HepG2 (cell line): ENCODE results near the gene SSX2IP. TPM values are rescaled to one million over a fixed set of nuclear protein-coding genes. Genes with fewer than 3 reads are reported as not detected.

Experiments used
- ATAC-seq: fragments of 200-7000 bp; cut with Tn5 transposase; 3 replicates; pipeline ENCODE4 v1.9.1; 2020; ENCODE audit warnings: mild to moderate bottlenecking, moderate library complexity
- BruUV-seq: library from RNA; stranded (reverse); fragments of 400-500 nt; replicated peaks from 2 replicates; lab custom pipeline; 2021; lab: Mats Ljungman, UMichigan
- CTCF ChIA-PET: fragments of 300-600 bp; formaldehyde crosslinking; extraction: SDS; loops from one replicate; lab custom pipeline; 2021; ENCODE audit warnings: low total read pairs, inconsistent platforms, low intra/inter-chr PET ratio; lab: Yijun Ruan, JAX
- POLR2A ChIA-PET: fragments of 350-600 bp; sonication (Branson Sonifier 250); formaldehyde crosslinking; loops from one replicate; lab custom pipeline; 2020; ENCODE audit warnings: antibody characterized with exemption, inconsistent platforms; lab: Yijun Ruan, JAX
- DNase-seq: peaks from one replicate; pipeline ENCODE4 v3.0.0-alpha.2; 2015; ENCODE audit warnings: low spot score
- FAIRE-seq: peaks from 3 replicates; lab custom pipeline; 2011; peaks lifted over from hg19 to GRCh38; lab: Jason Lieb, UNC
- H2AFZ ChIP-seq: one replicate; pipeline ENCODE4 v1.6.1; 2011; ENCODE audit warnings: low read length, inconsistent platforms
- H3K27ac ChIP-seq: fragments of 300-600 bp; 3 replicates; pipeline ENCODE4 v1.8.0; 2011; ENCODE audit warnings: mixed run types, mild to moderate bottlenecking, mixed read lengths, low read length, inconsistent platforms; ENCODE audit not compliant: insufficient read depth; ENCODE audit errors: extremely low read length
- H3K27me3 ChIP-seq, 2 experiments: fragments of 200-600 bp in 1 of 2; 2 replicates in 1 of 2; 3 replicates in 1 of 2; pipeline versions ENCODE4 v1.6.0 to v1.8.0; 2011; ENCODE audit warnings: low read length in 2 of 2, mild to moderate bottlenecking in 2 of 2, moderate library complexity in 2 of 2, inconsistent platforms in 1 of 2; ENCODE audit not compliant: insufficient read depth in 2 of 2, control insufficient read depth in 1 of 2
- H3K36me3 ChIP-seq, 2 experiments: fragments of 200-600 bp in 1 of 2; replicated peaks in 1 of 2; 2 replicates in 1 of 2; 3 replicates in 1 of 2; pipeline versions ENCODE4 v1.5.1 to v1.8.0; 2011; ENCODE audit warnings: low read length in 2 of 2, inconsistent platforms in 1 of 2; ENCODE audit not compliant: insufficient read depth in 2 of 2, control insufficient read depth in 1 of 2
- H3K4me1 ChIP-seq: 2 replicates; pipeline ENCODE4 v1.5.1; 2012; ENCODE audit warnings: low read length, inconsistent platforms; ENCODE audit not compliant: insufficient read depth
- H3K4me2 ChIP-seq: 2 replicates; pipeline ENCODE4 v1.6.0; 2011; ENCODE audit warnings: low read depth, low read length, inconsistent platforms
- H3K4me3 ChIP-seq, 3 experiments: fragments of 200-600 bp in 1 of 3; sonication (generic), shearing (Covaris generic) in 1 of 3; replicated peaks in 1 of 3; 2 replicates each; pipeline ENCODE4 v1.5.1; 2011 to 2016; ENCODE audit warnings: low read length in 3 of 3, inconsistent platforms in 2 of 3, low read depth in 2 of 3, mild to moderate bottlenecking in 2 of 3, control low read depth in 1 of 3, mixed read lengths in 1 of 3; ENCODE audit not compliant: insufficient read depth in 1 of 3
- H3K79me2 ChIP-seq: one replicate; pipeline ENCODE4 v1.6.1; 2011; ENCODE audit warnings: low read length, inconsistent platforms; ENCODE audit not compliant: insufficient read depth
- H3K9ac ChIP-seq: 2 replicates; pipeline ENCODE4 v1.6.0; 2011; ENCODE audit warnings: mild to moderate bottlenecking, low read depth, low read length, inconsistent platforms; ENCODE audit not compliant: insufficient read depth
- H3K9me3 ChIP-seq: 2 replicates; pipeline ENCODE4 v1.5.1; 2012; ENCODE audit warnings: mild to moderate bottlenecking, low read length
- H4K20me1 ChIP-seq: 2 replicates; pipeline ENCODE4 v1.6.0; 2011; ENCODE audit warnings: inconsistent platforms, mild to moderate bottlenecking, low read length, moderate library complexity; ENCODE audit not compliant: insufficient read depth
- CENPBD1 ChIP-seq: sonication (generic); formaldehyde crosslinking; IDR thresholded peaks from 2 replicates; pipeline ENCODE4 v1.8.0; 2022; ENCODE audit warnings: missing genetic modification reagents, low read depth, mild to moderate bottlenecking, borderline replicate concordance
- IKZF4 ChIP-seq: sonication (generic); formaldehyde crosslinking; IDR thresholded peaks from 2 replicates; pipeline ENCODE4 v1.5.1; 2020; ENCODE audit warnings: borderline replicate concordance, mild to moderate bottlenecking, low read depth, missing genetic modification reagents; ENCODE audit errors: not compliant biosample characterization
- MTA3 ChIP-seq: sonication (generic); formaldehyde crosslinking; IDR thresholded peaks from 2 replicates; pipeline ENCODE4 v1.4.0; 2020; ENCODE audit warnings: missing genetic modification reagents
- NRL ChIP-seq: sonication (generic); formaldehyde crosslinking; IDR thresholded peaks from 2 replicates; pipeline ENCODE4 v1.5.0; 2020; ENCODE audit warnings: missing genetic modification reagents, mild to moderate bottlenecking, moderate library complexity, borderline replicate concordance
- THYN1 ChIP-seq: sonication (generic); formaldehyde crosslinking; IDR thresholded peaks from 2 replicates; pipeline ENCODE4 v1.8.1; 2023; ENCODE audit warnings: low read depth, mild to moderate bottlenecking, moderate library complexity, missing genetic modification reagents, borderline replicate concordance
- ZNF562 ChIP-seq: sonication (generic); formaldehyde crosslinking; IDR thresholded peaks from 2 replicates; pipeline ENCODE4 v1.8.0; 2022; ENCODE audit warnings: missing genetic modification reagents, borderline replicate concordance
- ZNF841 ChIP-seq: sonication (generic); formaldehyde crosslinking; IDR thresholded peaks from 2 replicates; pipeline ENCODE4 v1.8.1; 2023; ENCODE audit warnings: missing genetic modification reagents, borderline replicate concordance
- WGBS: methylation state at CpG from one replicate; pipeline ENCODE4 v1.1.6; 2017; ENCODE audit warnings: low lambda C conversion rate; 5-methylcytosine and 5-hydroxymethylcytosine counted together
- in situ Hi-C: cut with HindIII; loops from 2 replicates; pipeline ENCODE4 v1.10.0; 2017; ENCODE audit warnings: low pct_unique_long_range_greater_than_20kb; ENCODE audit not compliant: extremely low pct_ligation_motif_present
- intact Hi-C: fragments of 100-400 bp; cut with micrococcal nuclease; formaldehyde crosslinking; loops from one replicate; pipeline ENCODE4 v1.10.0; 2022; ENCODE audit not compliant: unreplicated experiment
- polyA plus RNA-seq, 8 experiments: library from polyadenylated mRNA; depleted of rRNA in 3 of 8; stranded (reverse) in 7 of 8; unstranded in 1 of 8; fragments of >200 nt; fragmentation: Illumina TruSeq in 4 of 8; extraction: Trizol in 4 of 8; gene quantifications; 2 replicates each; pipeline versions ENCODE4 v1.2.1 to v1.2.3, GENCODE V29; 2011 to 2016; ENCODE audit warnings: low read depth in 4 of 8, missing spikeins in 1 of 8, mixed read lengths in 1 of 8; ENCODE audit not compliant: insufficient read depth in 1 of 8
- total RNA-seq, 5 experiments: library from RNA; depleted of rRNA; stranded (reverse); fragments of >200 nt; fragmentation: Illumina TruSeq; extraction: Trizol; gene quantifications; 2 replicates each; pipeline ENCODE4 v1.2.3, GENCODE V29; 2016; ENCODE audit warnings: low read depth in 1 of 5

Gene SSX2IP
- total and polyA plus RNA-seq, 2 of the 13 experiments (the other 11 are each of a cell fraction or from before 2014, with no cell fraction given) = 2.7 to 23.7 TPM

GRCh38 chr1:84665703-84666317 lies 24.5 kb downstream of the SSX2IP start:
- ATAC-seq (no peak), DNase-seq (no peak), FAIRE-seq (no peak)
- no peaks in the 10 kb centered on the region for H3K4me1 ChIP-seq
- TF ChIP-seq ZNF841 (CRISPR knock-in tag) = no peak
- TF ChIP-seq IKZF4 (CRISPR knock-in tag) = no peak
- TF ChIP-seq MTA3 = no peak
- no peak for TF ChIP-seq THYN1 (CRISPR knock-in tag)
- TF ChIP-seq NRL (CRISPR knock-in tag) = no peak
- no peak for TF ChIP-seq ZNF562
- TF ChIP-seq CENPBD1 (CRISPR knock-in tag) = no peak
- in situ Hi-C loops = loop anchor here (10.0 kb wide), 1 partner anchor 89 kb away; no protein-coding TSS in a partner anchor
- H2AFZ ChIP-seq = no peak overlapping the region
- H3K79me2 ChIP-seq = no peaks in the 10 kb centered on the region
- CTCF ChIA-PET = no interaction called here
- no peaks in the 10 kb centered on the region for H3K9me3 ChIP-seq
- intact Hi-C loops = no loop called here
- POLR2A ChIA-PET = no interaction called here
- no peak overlapping the region for H3K9ac ChIP-seq
- no peaks in the 10 kb centered on the region for H4K20me1 ChIP-seq
- no TSS peak for BruUV-seq
- no peak overlapping the region for H3K4me3 ChIP-seq
- no peak overlapping the region for H3K27ac ChIP-seq
- no peaks in the 10 kb centered on the region for H3K27me3 ChIP-seq
- no peaks in the 10 kb centered on the region; a peak in 1 of 5 replicates for H3K36me3 ChIP-seq
- 97% methylated on average over 3 of the region's 3 CpGs for WGBS
- H3K4me2 ChIP-seq = no peak overlapping the region
